ENCODE data around the gene CDK5R1.

The CDK5R1 gene

GRCh38 chr17:32494621-32495358 is 8.0 kb downstream of the CDK5R1 start:
- no peak for DNase-seq

GRCh38 chr17:32495359-32496231 is 8.8 kb downstream of the CDK5R1 start:
- DNase-seq = no peak

GRCh38 chr17:32496395-32497073 is 9.7 kb downstream of the CDK5R1 start:
- no peak for DNase-seq

- no peak for DNase-seq
Measured at GRCh38 chr17:32497431-32498205, 10.8 kb downstream of the CDK5R1 start.

- DNase-seq = peak; percentile 40
Measured at GRCh38 chr17:32498391-32498790, 11.6 kb downstream of the CDK5R1 start.

- no peak for DNase-seq
Measured at GRCh38 chr17:32502013-32502412, 15.2 kb downstream of the CDK5R1 start.

- no peak for DNase-seq
Measured at GRCh38 chr17:32502710-32503109, 15.9 kb downstream of the CDK5R1 start.

- no peak for DNase-seq
Measured at GRCh38 chr17:32503251-32504165, 16.7 kb downstream of the CDK5R1 start.

- no peak for DNase-seq
Measured at GRCh38 chr17:32504166-32504990, 17.6 kb downstream of the CDK5R1 start.

- DNase-seq = no peak
Measured at GRCh38 chr17:32508926-32509325, 22.1 kb downstream of the CDK5R1 start.

GRCh38 chr17:32510466-32510865 is 23.7 kb downstream of the CDK5R1 start:
- DNase-seq = no peak

GRCh38 chr17:32512328-32512727 is 25.5 kb downstream of the CDK5R1 start:
- no peak for DNase-seq

GRCh38 chr17:32513579-32513978 is 26.8 kb downstream of the CDK5R1 start:
- DNase-seq = no peak

- DNase-seq = no peak
Measured at GRCh38 chr17:32514606-32515005, 27.8 kb downstream of the CDK5R1 start.

- DNase-seq = no peak
Measured at GRCh38 chr17:32515677-32516383, 29.0 kb downstream of the CDK5R1 start.

GRCh38 chr17:32516450-32516849 is 29.7 kb downstream of the CDK5R1 start:
- peak; percentile 94 for DNase-seq

GRCh38 chr17:32516940-32517701 is 30.3 kb downstream of the CDK5R1 start:
- DNase-seq = peak; percentile 21

- no peak for DNase-seq
Measured at GRCh38 chr17:32517982-32518381, 31.2 kb downstream of the CDK5R1 start.

- DNase-seq = no peak
Measured at GRCh38 chr17:32518646-32519227, 31.9 kb downstream of the CDK5R1 start.

Data from NCI-H345 (cell line).